ENCODE results near the gene CORO2B. TPM values are rescaled to one million over a fixed set of nuclear protein-coding genes. Genes with fewer than 3 reads are reported as not detected.

Gene CORO2B
- total RNA-seq, 4 donors from 2014 or later, result 1.3 to 3.3 (median 2.3) TPM

- Histone ChIP-seq H3K27ac (no peak overlapping the region), H3K27me3 (no peaks in the 10 kb centered on the region), H3K36me3 (no peaks in the 10 kb centered on the region), H3K4me3 (no peak overlapping the region), H3K4me1 (peaks cover 43% of the 10 kb centered on the region), H3K9me3 (no peaks in the 10 kb centered on the region)
- TF ChIP-seq EP300 (IDR thresholded peaks at IDR 0.05) (no peak), POLR2AphosphoS5 (IDR thresholded peaks at IDR 0.05) (no peak), POLR2A (IDR thresholded peaks at IDR 0.05) (no peak), CTCF (IDR thresholded peaks at IDR 0.05) (no peak)
- DNase-seq (ENCODE audit: low spot score in 2 of 2), result no peak
- 68% methylated on average over 5 of the region's 5 CpGs for WGBS
These were observed 2.9 kb downstream of the CORO2B start for GRCh38 chr15:68581725-68582124.

DNA sequence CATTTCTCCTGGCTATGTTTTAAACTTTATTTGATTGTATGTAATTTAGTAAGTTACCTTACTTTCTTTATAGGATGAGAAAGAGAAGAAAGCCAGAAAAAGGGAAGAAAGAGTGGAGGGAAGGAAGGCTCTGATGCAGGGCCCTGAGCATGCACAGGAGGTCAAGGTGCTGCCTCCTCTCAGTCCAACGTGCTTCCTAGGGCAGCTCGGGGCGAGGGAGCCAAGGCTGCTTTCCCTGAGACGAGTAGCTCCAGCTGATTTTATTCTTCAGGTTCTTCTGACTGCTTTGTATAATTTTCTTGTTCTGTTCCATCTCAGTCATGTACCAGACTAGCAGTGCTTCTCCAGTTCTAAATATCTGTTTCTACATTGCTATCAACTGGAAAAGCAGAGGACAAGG lies 3.4 kb downstream of the CORO2B start:
- TF ChIP-seq POLR2A (IDR thresholded peaks at IDR 0.05) (no peak), EP300 (IDR thresholded peaks at IDR 0.05) (no peak), CTCF (IDR thresholded peaks at IDR 0.05) (no peak), POLR2AphosphoS5 (IDR thresholded peaks at IDR 0.05) (no peak)
- WGBS, result 61% methylated on average over 4 of the region's 4 CpGs
- no peaks in the 10 kb centered on the region for H3K36me3 ChIP-seq
- DNase-seq (ENCODE audit: low spot score in 2 of 2), result no peak
- no peaks in the 10 kb centered on the region for H3K9me3 ChIP-seq
- no peak overlapping the region for H3K4me3 ChIP-seq
- peaks cover 43% of the 10 kb centered on the region for H3K4me1 ChIP-seq
- H3K27ac ChIP-seq, result no peak overlapping the region
- H3K27me3 ChIP-seq, result no peaks in the 10 kb centered on the region

DNA sequence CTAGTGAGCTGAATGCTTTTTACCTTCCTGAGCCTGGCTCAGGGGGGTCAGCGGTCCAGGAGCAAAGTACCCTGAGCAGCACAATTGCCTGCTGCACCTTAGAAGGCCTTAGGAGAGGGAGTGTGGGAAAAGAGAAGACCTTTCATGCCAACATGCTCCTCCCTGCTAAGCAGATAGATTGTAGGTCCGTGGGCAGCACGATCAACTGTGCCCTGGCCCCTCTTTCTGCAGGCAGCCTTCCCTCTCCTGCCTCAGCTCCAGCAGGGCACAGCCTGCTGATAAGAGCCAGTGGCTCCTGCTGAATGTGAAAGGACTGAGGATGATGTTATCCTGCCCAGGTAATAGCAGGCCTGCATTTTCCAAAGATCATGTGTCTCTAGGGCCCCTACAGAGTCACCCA lies 4.1 kb downstream of the CORO2B start:
- TF ChIP-seq EP300 (IDR thresholded peaks at IDR 0.05) (no peak), POLR2AphosphoS5 (IDR thresholded peaks at IDR 0.05) (no peak), CTCF (IDR thresholded peaks at IDR 0.05) (no peak), POLR2A (IDR thresholded peaks at IDR 0.05) (no peak)
- DNase-seq (ENCODE audit: low spot score in 2 of 2), result no peak
- H3K27me3 ChIP-seq, result no peaks in the 10 kb centered on the region
- 78% methylated on average over 3 of the region's 3 CpGs for WGBS
- H3K4me1 ChIP-seq, result peaks cover 36% of the 10 kb centered on the region
- no peaks in the 10 kb centered on the region for H3K9me3 ChIP-seq
- H3K27ac ChIP-seq, result no peak overlapping the region
- no peak overlapping the region for H3K4me3 ChIP-seq
- H3K36me3 ChIP-seq, result no peaks in the 10 kb centered on the region

- H3K4me3 ChIP-seq, result no peak overlapping the region
- no peaks in the 10 kb centered on the region for H3K9me3 ChIP-seq
- TF ChIP-seq POLR2A (IDR thresholded peaks at IDR 0.05), result no peak
- no peak for TF ChIP-seq POLR2AphosphoS5 (IDR thresholded peaks at IDR 0.05)
- TF ChIP-seq EP300 (IDR thresholded peaks at IDR 0.05), result no peak
- no peak for TF ChIP-seq CTCF (IDR thresholded peaks at IDR 0.05)
- no peaks in the 10 kb centered on the region for H3K27me3 ChIP-seq
- no peak overlapping the region for H3K27ac ChIP-seq
- H3K4me1 ChIP-seq, result peaks cover 32% of the 10 kb centered on the region
- DNase-seq (ENCODE audit: low spot score in 2 of 2), result no peak
- no peaks in the 10 kb centered on the region for H3K36me3 ChIP-seq
- WGBS, result 95% methylated on average over 5 of the region's 7 CpGs
These were observed 4.5 kb downstream of the CORO2B start for GRCh38 chr15:68583321-68583720.

DNA sequence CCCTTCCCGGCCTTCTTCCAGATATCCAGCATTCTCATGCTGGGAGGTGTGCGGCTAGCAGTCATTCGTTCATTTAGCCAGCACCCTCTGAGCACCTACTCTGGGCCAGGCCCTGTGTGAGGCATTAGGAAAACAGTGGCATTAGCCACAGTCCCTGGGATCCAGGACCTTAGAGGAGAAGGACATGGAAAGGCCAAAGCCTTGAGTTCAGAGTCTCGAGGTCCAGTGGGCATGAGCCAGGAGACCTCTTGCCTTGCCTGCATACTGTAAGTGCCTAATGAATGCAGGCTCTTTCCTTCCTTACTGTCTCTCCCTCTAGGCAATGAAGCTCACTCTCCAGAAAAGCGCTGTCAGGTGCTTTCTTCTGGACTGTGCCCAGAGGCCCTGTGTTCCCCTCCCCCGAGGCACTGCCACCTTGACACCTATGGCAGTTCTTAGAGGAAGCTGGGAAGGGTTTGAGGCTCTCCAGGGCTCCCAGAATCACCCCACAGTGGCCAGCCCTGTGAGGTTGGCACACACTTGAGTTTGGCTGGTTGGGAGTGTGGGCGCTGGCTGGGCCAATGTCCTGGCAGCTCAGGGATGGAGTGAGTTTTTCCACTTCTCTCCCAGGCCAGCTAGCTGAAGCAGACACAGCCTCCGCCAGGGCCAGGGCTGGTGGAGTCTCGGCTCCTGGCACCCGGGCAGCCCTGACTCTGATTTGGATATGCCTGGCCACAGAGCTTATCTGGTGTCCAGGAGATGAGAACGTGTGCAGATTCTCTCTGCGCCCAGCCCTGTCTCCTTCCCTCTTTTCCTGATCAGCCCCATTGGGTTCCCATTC lies 5.4 kb downstream of the CORO2B start:
- Histone ChIP-seq H3K4me3 (no peak overlapping the region), H3K27ac (peak overlapping the region; percentile 28), H3K36me3 (no peaks in the 10 kb centered on the region), H3K27me3 (no peaks in the 10 kb centered on the region), H3K4me1 (peaks cover 26% of the 10 kb centered on the region), H3K9me3 (no peaks in the 10 kb centered on the region)
- no peak for DNase-seq (ENCODE audit: low spot score in 2 of 2)
- 73% methylated on average over 8 of the region's 12 CpGs for WGBS
- no peak for TF ChIP-seq POLR2A (IDR thresholded peaks at IDR 0.05)
- TF ChIP-seq POLR2AphosphoS5 (IDR thresholded peaks at IDR 0.05), result no peak
- no peak for TF ChIP-seq EP300 (IDR thresholded peaks at IDR 0.05)
